ENCODE measurements around the gene NPTX2. TPM values are rescaled to one million over a fixed set of nuclear protein-coding genes. Genes with fewer than 3 reads are reported as not detected.

Gene NPTX2
- polyA plus RNA-seq, 4 donors = 2.3 to 10.2 (median 5.0) TPM

- DNase-seq (ENCODE audit: low read depth in 4 of 4, low spot score in 3 of 4) = no peak
Observed at GRCh38 chr7:98647326-98647725, 30.2 kb downstream of the NPTX2 start.

- no peak for DNase-seq (ENCODE audit: low read depth in 4 of 4, low spot score in 3 of 4)
Observed at GRCh38 chr7:98651760-98652159, 34.7 kb downstream of the NPTX2 start.

- no peak for DNase-seq (ENCODE audit: low read depth in 4 of 4, low spot score in 3 of 4)
Observed at GRCh38 chr7:98653601-98654310, 36.7 kb downstream of the NPTX2 start.

GRCh38 chr7:98654524-98655272, 37.6 kb downstream of the NPTX2 start:
- no peak for DNase-seq (ENCODE audit: low read depth in 4 of 4, low spot score in 3 of 4)

GRCh38 chr7:98655611-98656010, 38.5 kb downstream of the NPTX2 start:
- DNase-seq (ENCODE audit: low read depth in 4 of 4, low spot score in 3 of 4) = no peak

- no peak for DNase-seq (ENCODE audit: low read depth in 4 of 4, low spot score in 3 of 4)
Observed at GRCh38 chr7:98656899-98657298, 39.8 kb downstream of the NPTX2 start.

GRCh38 chr7:98657736-98658135, 40.7 kb downstream of the NPTX2 start:
- DNase-seq (ENCODE audit: low read depth in 4 of 4, low spot score in 3 of 4) = no peak

- no peak for DNase-seq (ENCODE audit: low read depth in 4 of 4, low spot score in 3 of 4)
Observed at GRCh38 chr7:98659756-98660155, 42.7 kb downstream of the NPTX2 start.

GRCh38 chr7:98661607-98662006, 44.5 kb downstream of the NPTX2 start:
- DNase-seq (ENCODE audit: low read depth in 4 of 4, low spot score in 3 of 4) = no peak

- DNase-seq (ENCODE audit: low read depth in 4 of 4, low spot score in 3 of 4) = no peak
Observed at GRCh38 chr7:98662289-98662688, 45.2 kb downstream of the NPTX2 start.

- DNase-seq (ENCODE audit: low read depth in 4 of 4, low spot score in 3 of 4) = no peak
Observed at GRCh38 chr7:98664882-98665281, 47.8 kb downstream of the NPTX2 start.

GRCh38 chr7:98668255-98668654, 51.2 kb downstream of the NPTX2 start:
- DNase-seq (ENCODE audit: low read depth in 4 of 4, low spot score in 3 of 4) = no peak

GRCh38 chr7:98669329-98670000, 52.4 kb downstream of the NPTX2 start:
- no peak for DNase-seq (ENCODE audit: low read depth in 4 of 4, low spot score in 3 of 4)

- DNase-seq (ENCODE audit: low read depth in 4 of 4, low spot score in 3 of 4) = no peak
Observed at GRCh38 chr7:98670186-98670585, 53.1 kb downstream of the NPTX2 start.

GRCh38 chr7:98671733-98672331, 54.7 kb downstream of the NPTX2 start:
- DNase-seq (ENCODE audit: low read depth in 4 of 4, low spot score in 3 of 4) = no peak

GRCh38 chr7:98674461-98674860, 57.4 kb downstream of the NPTX2 start:
- DNase-seq (ENCODE audit: low read depth in 4 of 4, low spot score in 3 of 4) = no peak

GRCh38 chr7:98674881-98675280, 57.8 kb downstream of the NPTX2 start:
- no peak for DNase-seq (ENCODE audit: low read depth in 4 of 4, low spot score in 3 of 4)

GRCh38 chr7:98678215-98678614, 61.1 kb downstream of the NPTX2 start:
- DNase-seq (ENCODE audit: low read depth in 4 of 4, low spot score in 3 of 4) = no peak
